Measurements from ENCODE around the gene CYTH3. TPM values are rescaled to one million over a fixed set of nuclear protein-coding genes. Genes with fewer than 3 reads are reported as not detected.
"Not testable (repeated sequence)": the region's sequence is repeated elsewhere in the genome, so short reads cannot be mapped to it uniquely, and the experiment has no call there.

CYTH3 gene
- polyA plus RNA-seq, 3 donors = 5.2 to 28.5 (median 23.2) TPM

DNA sequence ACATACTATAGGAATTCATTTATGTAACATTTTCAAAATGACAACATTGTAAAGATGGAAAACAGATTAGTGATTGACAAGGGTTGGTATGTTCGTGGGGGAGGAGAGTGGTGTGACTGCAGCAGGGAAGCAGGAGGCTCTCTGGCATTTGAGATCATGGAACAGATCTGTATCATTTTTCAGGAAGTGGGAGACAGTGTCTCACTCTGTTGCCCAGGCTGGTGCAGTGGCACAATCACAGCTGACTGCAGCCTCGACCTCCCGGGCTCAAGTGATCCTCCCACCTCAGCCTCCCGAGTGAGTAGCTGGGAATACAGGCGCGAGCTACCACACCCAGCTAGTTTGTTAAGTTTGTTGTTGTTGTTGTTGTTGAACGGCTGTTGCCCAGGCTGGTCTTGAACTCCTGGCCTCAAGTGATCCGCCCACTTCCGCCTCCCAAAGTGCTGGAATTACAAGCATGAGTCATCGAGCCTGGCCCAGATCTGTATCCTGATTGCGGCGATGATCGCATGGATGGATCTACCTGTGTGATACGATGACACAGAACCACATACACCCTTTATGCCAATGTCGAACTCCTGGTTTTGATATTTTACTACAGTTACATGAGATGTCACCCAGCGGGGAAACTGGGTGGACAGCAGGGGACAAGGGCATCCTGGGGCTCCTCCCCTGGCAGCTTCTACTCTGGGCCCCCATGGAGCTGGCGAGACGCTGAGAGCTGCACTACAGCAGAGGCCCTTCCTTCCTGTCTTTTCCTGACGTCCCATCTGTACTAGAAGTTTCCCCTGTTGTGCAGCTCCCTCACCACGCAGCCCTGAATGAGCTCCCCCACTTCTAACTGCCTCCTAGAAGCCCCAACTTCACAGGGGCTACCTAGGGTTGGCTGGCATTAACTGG, 12.3 kb upstream of the CYTH3 start:
- H3K27ac ChIP-seq (ENCODE audit: low read depth, low read length) = no peak overlapping the region
- WGBS, 3 donors = 72 to 86% (median 74%) methylated on average over 20 of the region's 20 CpGs

DNA sequence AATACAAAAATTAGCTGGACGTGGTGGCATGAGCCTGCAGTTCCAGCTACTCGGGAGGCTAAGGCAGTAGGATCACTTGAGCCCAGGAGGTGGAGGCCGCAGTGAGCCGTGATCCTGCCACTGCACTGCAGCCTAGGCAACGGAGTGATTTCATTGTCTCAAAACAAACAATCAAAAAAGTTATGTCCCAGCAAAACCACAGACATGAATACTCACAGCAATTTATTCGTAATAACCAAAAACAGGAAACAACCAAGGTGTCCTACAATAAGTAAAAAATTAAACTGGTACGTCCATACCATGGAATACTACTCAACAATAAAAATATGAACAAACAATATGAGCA, 11.6 kb upstream of the CYTH3 start:
- WGBS, 3 donors = 80 to 86% (median 85%) methylated on average over 7 of the region's 7 CpGs
- H3K27ac ChIP-seq (ENCODE audit: low read depth, low read length) = no peak overlapping the region

DNA sequence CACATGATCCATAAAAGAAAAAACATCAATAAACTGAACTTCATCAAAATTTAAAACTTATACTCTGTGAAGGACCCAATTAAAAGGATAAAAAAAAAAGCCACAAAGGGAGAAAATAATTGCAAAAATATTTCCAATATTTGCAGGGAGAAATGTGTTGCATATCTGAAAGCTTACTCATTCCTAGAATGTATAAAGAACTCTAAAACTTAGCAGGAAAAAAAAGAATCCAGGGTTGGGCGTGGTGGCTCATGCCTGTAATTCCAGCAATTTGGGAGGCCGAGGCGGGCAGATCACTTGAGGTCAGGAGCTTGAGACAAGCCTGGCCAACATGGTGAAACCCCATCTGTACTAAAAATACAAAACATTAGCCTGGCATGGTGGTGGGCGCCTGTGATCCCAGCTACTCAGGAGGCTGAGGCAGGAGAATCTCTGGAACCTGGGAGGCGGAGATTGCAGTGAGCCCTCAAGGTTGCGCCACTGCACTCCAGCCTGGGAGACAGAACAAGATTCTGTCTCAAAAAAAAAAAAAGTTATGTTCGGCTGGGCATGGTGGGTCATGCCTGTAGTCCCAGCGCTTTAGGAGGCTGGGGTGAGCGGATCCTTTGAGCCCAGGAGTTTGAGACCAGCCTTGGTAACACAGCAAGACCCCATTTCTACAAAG, 11.1 kb upstream of the CYTH3 start:
- H3K27ac ChIP-seq (ENCODE audit: low read depth, low read length) = not testable (repeated sequence)
- WGBS, 3 donors = 81 to 96% (median 90%) methylated on average over 9 of the region's 9 CpGs

DNA sequence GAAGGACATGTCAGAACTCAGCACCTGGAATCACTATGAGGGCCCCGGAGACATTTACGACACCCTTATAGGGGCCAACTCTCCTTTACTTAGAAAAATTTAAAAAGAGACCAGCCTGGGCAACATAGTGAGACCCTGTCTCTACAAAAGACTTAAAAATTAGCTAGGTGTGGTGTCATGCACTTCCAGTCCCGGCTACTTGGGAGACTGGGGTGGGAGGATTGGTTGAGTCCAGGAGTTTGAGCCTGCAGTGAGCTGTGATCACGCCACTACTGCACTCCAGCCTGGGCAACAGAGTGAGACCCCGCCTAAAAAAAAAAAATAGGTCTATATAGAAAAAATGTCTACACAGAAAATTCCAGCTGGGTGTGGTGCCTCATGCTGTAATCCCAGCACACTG, 7.5 kb upstream of the CYTH3 start:
- no peak overlapping the region for H3K27ac ChIP-seq (ENCODE audit: low read depth, low read length)
- WGBS, 3 donors = 96 to 97% (median 96%) methylated on average over 5 of the region's 5 CpGs

DNA sequence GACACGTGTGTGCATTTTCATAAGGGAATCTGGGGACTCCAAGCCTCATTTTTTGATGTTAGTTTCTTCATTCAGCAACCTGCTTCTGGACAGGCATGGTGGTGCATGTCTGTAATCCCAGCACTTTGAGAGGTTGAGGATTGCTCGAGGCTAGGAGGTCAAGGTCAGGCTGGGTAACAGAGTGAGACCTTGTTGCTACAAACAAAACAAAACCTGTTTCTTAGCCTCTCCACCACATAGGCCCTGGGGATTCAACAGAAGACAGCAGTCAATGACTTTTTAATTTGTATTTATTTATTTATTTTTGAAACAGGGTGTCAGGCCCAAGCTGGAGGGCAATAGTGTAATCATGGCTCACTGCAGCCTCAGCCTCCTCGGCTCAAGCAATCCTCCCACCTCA, 6.9 kb upstream of the CYTH3 start:
- WGBS, 3 donors = 72 to 81% (median 76%) methylated on average over 3 of the region's 3 CpGs

DNA sequence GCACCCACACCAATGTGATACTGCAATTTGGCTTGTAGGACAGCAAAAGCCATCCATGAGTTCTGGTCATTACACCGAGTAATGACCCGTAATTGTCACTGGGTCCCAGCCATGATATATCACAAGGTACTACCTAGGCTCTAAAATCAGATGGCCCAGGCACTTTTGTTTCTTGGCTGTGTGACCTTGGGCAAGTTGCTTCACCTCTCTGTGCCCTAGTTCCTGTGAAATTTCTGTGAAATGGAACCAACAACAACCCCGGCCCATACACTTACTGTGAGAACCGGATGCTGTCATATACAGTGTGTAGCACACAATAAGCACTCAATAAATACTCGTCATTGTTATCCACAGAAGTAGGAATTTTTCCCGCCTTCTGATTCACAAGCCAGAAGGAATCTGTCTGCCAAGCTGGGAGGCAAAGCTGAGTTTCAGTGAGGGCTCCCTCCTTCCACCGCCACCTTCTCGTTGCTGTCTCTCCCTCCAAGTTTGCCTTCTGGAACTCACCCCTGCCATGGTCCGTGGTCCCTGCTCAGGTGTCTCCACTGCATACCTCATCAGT, 6.4 kb upstream of the CYTH3 start:
- WGBS, 3 donors = 87 to 96% (median 96%) methylated on average over 9 of the region's 9 CpGs
- no peak overlapping the region for H3K27ac ChIP-seq (ENCODE audit: low read depth, low read length)

More for the DNA sequence above, 6.9 kb upstream of the CYTH3 start:
- no peak overlapping the region for H3K27ac ChIP-seq (ENCODE audit: low read depth, low read length)

DNA sequence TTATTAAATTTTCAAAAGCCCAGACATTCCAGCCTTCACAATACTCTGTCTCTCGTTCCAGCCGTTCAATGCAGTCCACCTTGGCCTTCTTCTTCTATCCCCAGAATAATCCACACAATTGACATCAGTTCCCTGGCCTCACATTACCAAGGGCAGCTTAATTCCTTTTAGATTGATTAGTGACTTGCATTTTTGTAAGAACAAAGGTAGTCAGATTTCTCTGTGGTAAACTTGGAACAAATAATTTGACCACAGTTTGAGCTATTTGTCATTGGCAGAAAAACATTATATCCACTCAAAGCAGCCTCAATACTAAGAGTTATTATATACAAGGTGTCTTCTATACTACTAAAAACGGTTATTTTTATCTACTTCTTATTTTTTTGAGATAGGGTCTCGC, 5.1 kb upstream of the CYTH3 start:
- 87% methylated on average over 4 of the region's 4 CpGs for WGBS, 3 donors
- no peak overlapping the region for H3K27ac ChIP-seq (ENCODE audit: low read depth, low read length)

DNA sequence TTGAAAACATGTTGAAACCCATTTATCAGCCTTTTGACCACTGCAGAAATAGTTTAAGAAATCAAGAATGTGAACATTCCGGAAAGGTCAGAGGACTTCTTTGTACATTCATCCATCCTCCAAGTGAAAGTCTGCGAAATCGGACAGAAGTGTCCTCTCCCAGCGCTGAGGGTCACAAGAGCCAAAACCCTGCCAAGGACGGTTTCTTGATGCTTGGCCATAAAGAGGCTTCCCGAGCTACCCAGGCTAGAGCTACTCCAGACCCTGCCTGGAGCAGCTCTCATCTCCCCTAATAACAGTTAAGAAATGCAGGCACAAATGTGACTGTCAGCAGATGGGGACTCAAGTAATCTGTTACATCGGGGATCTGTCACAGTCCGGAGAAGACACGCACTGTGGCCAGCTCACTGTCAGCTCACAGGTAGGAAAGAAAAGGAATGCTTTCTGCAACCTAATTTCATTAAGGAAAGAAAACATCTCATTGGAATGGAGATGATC, 4.5 kb upstream of the CYTH3 start:
- WGBS, 3 donors = 74 to 85% (median 77%) methylated on average over 9 of the region's 9 CpGs

DNA sequence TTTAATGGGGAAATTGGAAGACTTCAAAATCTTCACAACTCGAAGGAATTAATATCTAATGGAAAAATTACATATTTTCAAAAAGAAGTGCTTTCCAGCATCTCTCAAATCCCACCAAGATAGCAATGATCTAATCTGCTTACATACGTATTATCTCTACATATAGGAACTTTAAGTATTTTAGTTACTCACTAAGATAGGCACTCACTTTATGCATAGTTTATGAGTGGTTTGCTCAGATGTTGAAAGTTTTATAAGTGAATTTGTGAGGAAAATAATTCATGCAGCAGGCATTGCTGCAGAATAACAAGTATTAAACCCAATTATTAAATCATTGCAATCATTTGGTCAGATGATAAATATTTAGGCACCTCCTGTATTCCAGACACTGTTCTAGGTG, 2.3 kb upstream of the CYTH3 start:
- WGBS, 3 donors = 72 to 90% (median 85%) methylated on average over 2 of the region's 2 CpGs

More for the DNA sequence above, 4.5 kb upstream of the CYTH3 start:
- H3K27ac ChIP-seq (ENCODE audit: low read depth, low read length) = no peak overlapping the region

DNA sequence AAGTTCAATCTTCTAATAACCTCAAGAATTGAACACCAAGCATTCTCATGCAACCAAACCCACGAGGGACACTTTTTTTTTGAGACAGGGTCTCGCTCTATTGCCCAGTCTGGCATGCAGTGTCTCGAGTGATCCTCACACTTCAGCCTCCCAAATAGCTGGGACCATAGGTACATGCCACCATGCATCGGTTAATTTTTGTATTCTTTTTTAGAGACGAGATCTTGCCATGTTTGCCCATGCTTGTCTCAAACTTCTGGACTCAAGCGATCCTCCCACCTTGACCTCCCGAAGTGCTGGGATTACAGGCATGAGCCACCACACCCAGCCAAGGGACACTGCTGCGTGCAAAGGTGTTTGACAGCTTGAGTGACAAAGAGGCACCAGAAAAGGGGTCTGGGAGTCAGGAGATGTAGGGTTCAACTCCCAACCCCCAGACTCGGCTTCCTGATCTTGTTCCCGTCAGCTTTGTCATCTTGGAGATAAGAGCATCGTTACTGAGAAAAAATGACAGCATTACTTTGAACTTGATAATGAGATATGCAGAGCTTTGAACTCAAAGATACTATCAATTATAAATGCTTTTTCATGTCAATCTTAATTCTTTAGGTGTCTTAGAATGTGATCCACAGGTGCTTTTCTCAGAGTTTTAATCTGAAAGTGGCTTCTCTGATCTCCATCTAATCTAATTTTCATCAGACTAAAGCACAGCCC, 1.6 kb upstream of the CYTH3 start:
- H3K27ac ChIP-seq (ENCODE audit: low read depth, low read length) = no peak overlapping the region
- WGBS, 3 donors = 81 to 95% (median 94%) methylated on average over 11 of the region's 11 CpGs

More for the DNA sequence above, 2.3 kb upstream of the CYTH3 start:
- H3K27ac ChIP-seq (ENCODE audit: low read depth, low read length) = no peak overlapping the region

DNA sequence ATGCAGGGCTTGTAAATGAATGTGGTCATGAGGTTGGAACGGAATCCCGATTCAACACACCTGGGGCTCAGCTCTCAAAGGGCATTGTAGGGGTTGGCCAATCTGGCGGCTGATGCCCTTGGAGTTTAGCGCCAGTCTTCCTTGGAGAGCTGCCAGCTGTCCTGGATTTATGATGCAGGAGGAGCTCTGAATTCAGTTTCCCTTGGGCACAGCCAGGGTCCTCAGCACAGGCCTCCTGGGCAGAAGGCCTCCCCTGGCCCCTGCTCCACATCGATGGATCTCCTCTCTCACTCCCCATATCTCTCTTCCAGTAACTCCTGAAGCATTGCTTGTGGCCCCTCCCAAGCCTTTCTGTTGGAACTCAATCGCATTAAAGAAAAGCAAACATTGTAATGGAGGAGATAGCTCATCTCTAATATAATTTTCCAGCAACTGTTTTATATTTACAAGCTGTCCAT, 985 bp upstream of the CYTH3 start:
- 49 to 85% (median 83%) methylated on average over 6 of the region's 6 CpGs for WGBS, 3 donors
- H3K27ac ChIP-seq (ENCODE audit: low read depth, low read length) = no peak overlapping the region

DNA sequence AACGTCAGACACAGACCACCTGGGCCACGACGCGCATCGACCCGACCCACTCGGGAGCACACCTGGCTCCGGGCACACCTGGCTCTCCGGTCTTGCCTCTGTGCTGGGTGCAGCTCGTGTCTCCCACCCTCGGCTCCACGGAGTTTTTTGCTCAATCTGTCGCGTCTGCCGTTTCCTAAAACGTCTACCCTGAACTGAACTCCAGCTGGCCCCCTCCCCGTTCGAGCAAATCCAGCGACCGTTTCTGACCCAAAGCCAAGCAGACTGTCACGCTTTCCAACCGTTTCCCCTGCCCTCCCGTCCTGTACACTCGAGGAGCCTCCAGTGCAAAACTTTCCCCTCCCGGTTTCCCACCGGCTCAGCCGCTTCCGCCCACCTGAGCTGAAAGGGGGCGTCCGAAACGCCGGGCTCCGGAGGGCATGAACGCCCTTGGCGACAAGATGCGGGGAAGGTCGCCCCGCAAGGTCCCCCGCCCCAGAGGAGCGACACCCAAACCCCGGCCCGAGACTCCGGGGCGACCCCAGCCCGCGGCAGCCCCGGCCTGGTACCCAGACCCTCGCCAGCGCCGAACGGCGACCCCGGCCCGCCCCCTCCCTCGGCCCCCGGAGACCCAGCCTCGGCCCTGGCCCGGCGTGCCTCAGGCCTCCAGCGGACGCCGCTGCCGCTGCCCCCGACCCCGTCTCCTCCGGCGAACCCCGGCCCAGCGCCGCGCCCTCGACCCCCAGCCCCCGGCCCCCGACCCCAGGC, 557 bp downstream of the CYTH3 start:
- 0 to 1% (median 1%) methylated on average over 49 to 74 of the region's 74 CpGs for WGBS, 3 donors
- H3K27ac ChIP-seq (ENCODE audit: low read depth, low read length) = no peak overlapping the region

DNA sequence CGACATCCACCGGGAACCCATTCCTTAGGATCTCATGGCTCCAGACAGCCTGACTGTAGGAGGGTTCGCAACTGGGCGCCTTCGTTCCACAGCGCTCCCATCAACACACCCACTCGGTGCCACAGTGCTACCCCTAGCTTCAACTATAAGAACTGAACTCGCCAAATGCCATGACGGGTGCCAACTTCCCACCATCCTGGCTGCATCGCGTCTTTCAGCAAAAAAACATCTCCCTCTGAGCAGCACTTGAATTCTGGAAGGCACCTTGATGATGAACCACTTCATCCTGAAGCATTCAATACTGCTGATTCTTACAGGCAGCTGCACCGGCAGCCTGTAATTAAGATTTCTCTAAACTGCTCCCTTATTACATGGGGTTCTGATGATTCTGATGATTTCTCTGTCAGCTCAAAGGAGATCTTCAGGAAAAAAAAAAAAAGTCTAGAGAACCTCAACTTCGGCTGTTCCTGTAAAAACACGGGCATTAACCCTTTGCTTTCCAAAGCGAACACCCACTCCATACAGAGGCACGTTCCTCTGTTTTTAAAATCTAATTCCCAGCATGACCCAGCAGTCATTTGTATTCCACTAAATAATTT, 1.3 kb downstream of the CYTH3 start:
- 1 to 2% (median 1%) methylated on average over 16 of the region's 16 CpGs for WGBS, 3 donors
- no peak overlapping the region for H3K27ac ChIP-seq (ENCODE audit: low read depth, low read length)

DNA sequence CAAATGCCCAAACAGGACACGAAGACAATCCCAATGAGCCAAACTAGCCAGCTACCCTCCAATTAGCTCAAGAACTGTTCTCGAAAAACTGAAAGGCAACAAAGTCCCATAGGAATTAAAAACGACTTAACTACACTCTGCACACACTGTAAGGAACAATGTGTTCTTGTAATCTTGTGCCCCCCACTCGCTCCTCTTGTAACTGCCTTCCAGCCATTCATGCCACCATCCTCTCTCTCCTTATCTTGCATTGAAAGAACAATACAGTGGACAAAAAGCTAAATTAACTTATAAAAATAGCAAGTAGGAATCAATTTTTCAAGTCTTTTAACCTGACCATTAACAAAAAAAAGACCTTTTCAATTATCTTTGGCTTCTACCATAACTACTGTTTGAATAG, 2.9 kb downstream of the CYTH3 start:
- WGBS, 3 donors = 56 to 72% (median 58%) methylated on average over 4 of the region's 4 CpGs
- no peak overlapping the region for H3K27ac ChIP-seq (ENCODE audit: low read depth, low read length)

DNA sequence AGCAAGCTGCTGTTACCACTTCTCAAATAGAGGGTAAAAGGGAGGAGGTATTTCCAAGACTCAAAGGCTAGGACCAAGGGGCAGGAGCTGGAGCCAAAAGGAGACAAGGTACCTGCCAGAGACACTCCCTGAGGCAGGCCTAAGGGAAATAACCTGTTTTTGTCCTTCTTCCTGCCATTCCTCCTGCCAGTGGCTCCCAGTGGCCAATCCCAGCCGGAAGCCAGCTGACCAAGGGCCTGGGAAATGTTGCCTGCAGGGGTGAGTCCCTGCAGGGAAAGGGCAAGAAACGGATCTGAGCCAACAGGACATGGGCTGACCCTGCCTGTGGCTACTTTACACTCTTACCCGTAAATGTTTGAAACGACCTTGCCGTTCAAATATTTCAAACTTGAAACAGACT, 3.5 kb downstream of the CYTH3 start:
- WGBS, 3 donors = 53 to 66% (median 56%) methylated on average over 5 of the region's 5 CpGs
- H3K27ac ChIP-seq (ENCODE audit: low read depth, low read length) = no peak overlapping the region

DNA sequence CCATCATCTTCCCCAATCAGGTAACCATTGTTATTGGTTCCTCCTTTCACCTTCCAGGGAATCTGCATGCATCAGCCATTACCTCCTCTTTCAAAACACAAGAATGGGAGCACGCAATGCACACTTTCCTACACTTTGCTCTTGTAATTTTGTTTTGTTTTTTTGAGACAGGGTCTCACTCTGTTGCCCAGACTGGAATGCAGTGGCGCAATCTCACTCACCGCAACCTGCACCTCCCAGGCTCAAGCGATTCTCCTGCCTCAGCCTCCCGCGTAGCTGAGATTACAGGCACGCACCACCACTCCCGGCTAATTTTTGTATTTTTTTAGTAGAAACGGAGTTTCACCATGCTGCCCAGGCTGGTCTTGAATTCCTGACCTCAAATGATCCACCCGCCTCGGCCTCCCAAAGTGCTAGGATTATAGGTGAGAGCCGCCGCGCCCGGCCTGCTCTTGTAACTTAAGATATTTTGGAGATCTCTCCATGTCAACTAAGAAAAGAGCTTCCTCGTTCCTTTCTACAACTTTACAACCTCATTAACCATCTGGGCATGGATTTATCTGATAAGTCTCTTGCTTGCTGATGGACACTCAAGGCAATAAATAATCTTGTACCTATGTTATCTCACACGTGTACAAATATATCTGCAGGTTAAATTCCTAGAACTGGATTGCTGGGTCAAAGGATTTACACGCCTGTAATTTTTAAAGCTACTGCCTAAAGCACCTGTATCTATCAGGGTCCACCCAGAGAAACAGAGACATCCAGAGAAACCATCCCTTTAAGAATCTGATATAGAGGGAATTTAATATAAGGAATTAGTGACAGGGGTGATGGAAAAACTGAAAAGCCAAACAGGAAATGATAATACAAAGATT, 4.2 kb downstream of the CYTH3 start:
- H3K27ac ChIP-seq (ENCODE audit: low read depth, low read length) = no peak overlapping the region
- 86 to 93% (median 90%) methylated on average over 18 of the region's 18 CpGs for WGBS, 3 donors

DNA sequence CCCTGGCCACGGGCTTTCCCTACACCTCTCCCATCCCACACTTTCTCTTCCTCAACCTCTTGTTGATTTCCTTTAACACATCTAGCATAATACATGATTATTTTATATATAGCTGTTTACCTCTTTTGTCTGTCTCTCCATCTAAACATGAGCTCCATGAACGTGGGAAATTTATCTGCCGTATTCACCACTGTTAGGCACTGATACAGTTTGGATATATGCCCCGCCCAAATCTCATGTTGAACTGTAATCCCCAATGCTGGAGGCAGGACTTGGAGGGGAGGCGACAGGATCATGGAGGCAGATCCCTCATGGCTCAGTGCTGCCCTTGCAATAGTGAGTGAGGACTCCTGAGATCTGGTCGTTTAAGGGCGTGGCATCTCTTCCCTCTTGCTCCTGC, 5.7 kb downstream of the CYTH3 start:
- WGBS, 3 donors = 86 to 93% (median 86%) methylated on average over 7 of the region's 7 CpGs
- H3K27ac ChIP-seq (ENCODE audit: low read depth, low read length) = no peak overlapping the region

Data from adipose tissue (tissue), 3 donors.